Measurements from ENCODE around the gene ESF1.

Gene ESF1

DNA sequence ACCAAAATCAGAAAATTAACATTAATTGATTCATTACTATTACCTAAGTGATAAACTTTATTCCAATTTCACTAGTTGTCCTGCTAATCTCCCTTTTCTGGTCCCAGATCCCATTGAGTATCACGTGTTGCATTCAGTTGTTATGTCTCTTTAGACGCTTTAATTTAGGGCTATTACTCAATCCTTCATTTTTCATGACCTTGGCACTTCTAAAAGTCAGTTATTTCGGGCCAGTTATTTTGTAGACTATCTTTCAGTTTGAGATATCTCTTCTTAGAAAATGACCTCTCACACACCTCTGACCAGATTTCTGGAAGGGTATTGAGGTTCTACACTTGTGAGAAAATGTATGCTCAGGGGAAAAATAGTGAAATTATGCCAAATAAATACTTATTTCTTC lies 112.0 kb downstream of the ESF1 start:
- DNase-seq (ENCODE audit: low spot score), result no peak

GRCh38 chr20:13671916-13672378 lies 112.8 kb downstream of the ESF1 start:
- no peak for DNase-seq (ENCODE audit: low spot score)

DNA sequence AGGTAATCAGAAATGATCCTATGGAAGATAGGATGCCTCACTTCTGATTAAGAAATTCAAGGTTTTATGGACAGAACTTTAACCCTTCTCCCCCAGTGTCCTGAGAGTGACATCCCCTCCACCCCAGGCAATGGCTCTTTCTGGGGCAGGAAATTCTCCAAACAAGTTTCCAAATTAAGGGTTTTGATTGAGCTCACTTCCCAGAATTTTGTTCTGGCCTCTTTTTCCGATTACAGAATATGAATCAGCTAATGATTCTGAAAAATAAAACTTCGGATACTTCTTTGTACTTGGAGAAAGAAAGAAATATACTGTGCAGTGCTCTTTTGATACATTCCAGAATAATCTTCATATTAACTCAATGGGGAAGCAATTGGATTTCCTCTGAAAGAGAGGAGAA lies 113.2 kb downstream of the ESF1 start:
- no peak for DNase-seq (ENCODE audit: low spot score)

GRCh38 chr20:13670160-13670559 lies 114.6 kb downstream of the ESF1 start:
- DNase-seq (ENCODE audit: low spot score), result no peak

- no peak for DNase-seq (ENCODE audit: low spot score)
Measured at GRCh38 chr20:13665709-13666395, 118.9 kb downstream of the ESF1 start.

Measured in germinal center (tissue), 1 donor.